ENCODE measurements around the gene TRIM54.
A peak's percentile ranks its signal among the peaks of the same experiment; 100 is the strongest.

TRIM54 gene

GRCh38 chr2:27303093-27304025, 21.1 kb downstream of the TRIM54 start (continued):
- TF ChIP-seq, protein P1, sequence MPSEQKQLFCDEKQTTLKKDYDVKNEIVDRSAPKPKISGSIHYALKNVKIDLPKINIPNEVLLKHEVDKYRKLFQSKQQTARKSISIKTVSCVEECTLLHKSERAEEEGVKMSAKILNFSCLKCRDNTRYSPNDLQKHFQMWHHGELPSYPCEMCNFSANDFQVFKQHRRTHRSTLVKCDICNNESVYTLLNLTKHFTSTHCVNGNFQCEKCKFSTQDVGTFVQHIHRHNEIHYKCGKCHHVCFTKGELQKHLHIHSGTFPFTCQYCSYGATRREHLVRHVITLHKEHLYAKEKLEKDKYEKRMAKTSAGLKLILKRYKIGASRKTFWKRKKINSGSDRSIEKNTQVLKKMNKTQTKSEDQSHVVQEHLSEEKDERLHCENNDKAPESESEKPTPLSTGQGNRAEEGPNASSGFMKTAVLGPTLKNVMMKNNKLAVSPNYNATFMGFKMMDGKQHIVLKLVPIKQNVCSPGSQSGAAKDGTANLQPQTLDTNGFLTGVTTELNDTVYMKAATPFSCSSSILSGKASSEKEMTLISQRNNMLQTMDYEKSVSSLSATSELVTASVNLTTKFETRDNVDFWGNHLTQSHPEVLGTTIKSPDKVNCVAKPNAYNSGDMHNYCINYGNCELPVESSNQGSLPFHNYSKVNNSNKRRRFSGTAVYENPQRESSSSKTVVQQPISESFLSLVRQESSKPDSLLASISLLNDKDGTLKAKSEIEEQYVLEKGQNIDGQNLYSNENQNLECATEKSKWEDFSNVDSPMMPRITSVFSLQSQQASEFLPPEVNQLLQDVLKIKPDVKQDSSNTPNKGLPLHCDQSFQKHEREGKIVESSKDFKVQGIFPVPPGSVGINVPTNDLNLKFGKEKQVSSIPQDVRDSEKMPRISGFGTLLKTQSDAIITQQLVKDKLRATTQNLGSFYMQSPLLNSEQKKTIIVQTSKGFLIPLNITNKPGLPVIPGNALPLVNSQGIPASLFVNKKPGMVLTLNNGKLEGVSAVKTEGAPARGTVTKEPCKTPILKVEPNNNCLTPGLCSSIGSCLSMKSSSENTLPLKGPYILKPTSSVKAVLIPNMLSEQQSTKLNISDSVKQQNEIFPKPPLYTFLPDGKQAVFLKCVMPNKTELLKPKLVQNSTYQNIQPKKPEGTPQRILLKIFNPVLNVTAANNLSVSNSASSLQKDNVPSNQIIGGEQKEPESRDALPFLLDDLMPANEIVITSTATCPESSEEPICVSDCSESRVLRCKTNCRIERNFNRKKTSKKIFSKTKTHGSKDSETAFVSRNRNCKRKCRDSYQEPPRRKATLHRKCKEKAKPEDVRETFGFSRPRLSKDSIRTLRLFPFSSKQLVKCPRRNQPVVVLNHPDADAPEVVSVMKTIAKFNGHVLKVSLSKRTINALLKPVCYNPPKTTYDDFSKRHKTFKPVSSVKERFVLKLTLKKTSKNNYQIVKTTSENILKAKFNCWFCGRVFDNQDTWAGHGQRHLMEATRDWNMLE (tag by site-specific recombination; conservative IDR thresholded peaks at IDR 0.05; ENCODE audit: low read depth), result no peak
- TF ChIP-seq, protein P2, sequence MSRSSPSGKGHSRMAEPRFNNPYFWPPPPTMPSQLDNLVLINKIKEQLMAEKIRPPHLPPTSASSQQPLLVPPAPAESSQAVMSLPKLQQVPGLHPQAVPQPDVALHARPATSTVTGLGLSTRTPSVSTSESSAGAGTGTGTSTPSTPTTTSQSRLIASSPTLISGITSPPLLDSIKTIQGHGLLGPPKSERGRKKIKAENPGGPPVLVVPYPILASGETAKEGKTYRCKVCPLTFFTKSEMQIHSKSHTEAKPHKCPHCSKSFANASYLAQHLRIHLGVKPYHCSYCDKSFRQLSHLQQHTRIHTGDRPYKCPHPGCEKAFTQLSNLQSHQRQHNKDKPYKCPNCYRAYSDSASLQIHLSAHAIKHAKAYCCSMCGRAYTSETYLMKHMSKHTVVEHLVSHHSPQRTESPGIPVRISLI (tag by site-specific recombination; IDR thresholded peaks at IDR 0.05), result peak; percentile 94
- TF ChIP-seq SETDB1 (IDR thresholded peaks at IDR 0.05; ENCODE audit: insufficient read length, low read length) (no peak), ZNF48 (tag by site-specific recombination; IDR thresholded peaks at IDR 0.05) (no peak), ZFP69B (tag by site-specific recombination; IDR thresholded peaks at IDR 0.05) (0 out of 2 replicates have a peak, but pooled peaks have one; percentile 12), ZNF433 (tag by site-specific recombination; IDR thresholded peaks at IDR 0.05; ENCODE audit: low read depth) (no peak), ZNF341 (tag by site-specific recombination; IDR thresholded peaks at IDR 0.05; ENCODE audit: low read depth) (no peak), ZNF184 (tag by site-specific recombination; IDR thresholded peaks at IDR 0.05) (no peak), ZNF23 (tag by site-specific recombination; IDR thresholded peaks at IDR 0.05; ENCODE audit: borderline replicate concordance) (no peak), SP2 (tag by site-specific recombination; IDR thresholded peaks at IDR 0.05) (no peak), ZNF654 (tag by site-specific recombination; IDR thresholded peaks at IDR 0.05; ENCODE audit: low read depth) (peak; percentile 91), ZNF621 (tag by site-specific recombination; IDR thresholded peaks at IDR 0.05) (no peak), KLF8 (tag by site-specific recombination; IDR thresholded peaks at IDR 0.05) (peak; percentile 26; the same call in 1 of the 2 replicates), ZFP3 (tag by site-specific recombination; IDR thresholded peaks at IDR 0.05; ENCODE audit: low read depth) (no peak), ZNF610 (tag by site-specific recombination; IDR thresholded peaks at IDR 0.05; ENCODE audit: borderline replicate concordance) (0 out of 2 replicates have a peak, but pooled peaks have one; percentile 23), SP3 (tag by site-specific recombination; IDR thresholded peaks at IDR 0.05) (no peak), ZNF510 (tag by site-specific recombination; IDR thresholded peaks at IDR 0.05; ENCODE audit: insufficient replicate concordance) (no peak), OSR2 (tag by site-specific recombination; IDR thresholded peaks at IDR 0.05) (no peak), ZNF785 (tag by site-specific recombination; IDR thresholded peaks at IDR 0.05) (no peak), ZNF292 (tag by site-specific recombination; IDR thresholded peaks at IDR 0.05; ENCODE audit: borderline replicate concordance, low read depth) (no peak), ZNF660 (tag by site-specific recombination; IDR thresholded peaks at IDR 0.05) (peak; percentile 49; the same call in 1 of the 2 replicates), GFI1B (tag by site-specific recombination; IDR thresholded peaks at IDR 0.05) (no peak), ZNF2 (tag by site-specific recombination; IDR thresholded peaks at IDR 0.05) (peak; percentile 64; the same call in 1 of the 2 replicates), SP7 (tag by site-specific recombination; IDR thresholded peaks at IDR 0.05) (peak; percentile 31), ZNF202 (tag by site-specific recombination; IDR thresholded peaks at IDR 0.05; ENCODE audit: borderline replicate concordance) (no peak), ZNF26 (tag by site-specific recombination; IDR thresholded peaks at IDR 0.05) (no peak), ZNF133 (tag by site-specific recombination; IDR thresholded peaks at IDR 0.05) (no peak), ZNF112 (tag by site-specific recombination; IDR thresholded peaks at IDR 0.05) (no peak)
- TF ChIP-seq, protein P3, sequence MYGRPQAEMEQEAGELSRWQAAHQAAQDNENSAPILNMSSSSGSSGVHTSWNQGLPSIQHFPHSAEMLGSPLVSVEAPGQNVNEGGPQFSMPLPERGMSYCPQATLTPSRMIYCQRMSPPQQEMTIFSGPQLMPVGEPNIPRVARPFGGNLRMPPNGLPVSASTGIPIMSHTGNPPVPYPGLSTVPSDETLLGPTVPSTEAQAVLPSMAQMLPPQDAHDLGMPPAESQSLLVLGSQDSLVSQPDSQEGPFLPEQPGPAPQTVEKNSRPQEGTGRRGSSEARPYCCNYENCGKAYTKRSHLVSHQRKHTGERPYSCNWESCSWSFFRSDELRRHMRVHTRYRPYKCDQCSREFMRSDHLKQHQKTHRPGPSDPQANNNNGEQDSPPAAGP (tag by site-specific recombination; IDR thresholded peaks at IDR 0.05), result peak; percentile 32; the same call in 1 of the 2 replicates
- TF ChIP-seq, protein P4, sequence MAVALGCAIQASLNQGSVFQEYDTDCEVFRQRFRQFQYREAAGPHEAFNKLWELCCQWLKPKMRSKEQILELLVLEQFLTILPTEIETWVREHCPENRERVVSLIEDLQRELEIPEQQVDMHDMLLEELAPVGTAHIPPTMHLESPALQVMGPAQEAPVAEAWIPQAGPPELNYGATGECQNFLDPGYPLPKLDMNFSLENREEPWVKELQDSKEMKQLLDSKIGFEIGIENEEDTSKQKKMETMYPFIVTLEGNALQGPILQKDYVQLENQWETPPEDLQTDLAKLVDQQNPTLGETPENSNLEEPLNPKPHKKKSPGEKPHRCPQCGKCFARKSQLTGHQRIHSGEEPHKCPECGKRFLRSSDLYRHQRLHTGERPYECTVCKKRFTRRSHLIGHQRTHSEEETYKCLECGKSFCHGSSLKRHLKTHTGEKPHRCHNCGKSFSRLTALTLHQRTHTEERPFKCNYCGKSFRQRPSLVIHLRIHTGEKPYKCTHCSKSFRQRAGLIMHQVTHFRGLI (tag by site-specific recombination; IDR thresholded peaks at IDR 0.05), result no peak
